GM12873 (cell line): ENCODE data around the gene KCNQ1.

Source experiments
- CTCF ChIP-seq: IDR thresholded peaks from 2 replicates; pipeline ENCODE4 v1.5.1; 2012; ENCODE audit warnings: low read depth, mild to moderate bottlenecking, moderate library complexity, low read length, control low read depth; ENCODE audit not compliant: insufficient read depth; ENCODE audit errors: missing control alignments

Gene KCNQ1

GRCh38 chr11:2696455-2696854, 251.6 kb downstream of the KCNQ1 start:
- TF ChIP-seq CTCF = no peak

GRCh38 chr11:2697866-2698265, 253.1 kb downstream of the KCNQ1 start:
- TF ChIP-seq CTCF = no peak

GRCh38 chr11:2698386-2699184, 253.8 kb downstream of the KCNQ1 start:
- no peak for TF ChIP-seq CTCF

GRCh38 chr11:2699185-2699530, 254.3 kb downstream of the KCNQ1 start:
- TF ChIP-seq CTCF = no peak

GRCh38 chr11:2699531-2700414, 255.0 kb downstream of the KCNQ1 start, which contains the start of gene KCNQ1OT1:
Gene KCNQ1OT1, minus strand, starts transcription at chr11:2699994.
- no peak for TF ChIP-seq CTCF

GRCh38 chr11:2700415-2701211, 255.8 kb downstream of the KCNQ1 start:
- no peak for TF ChIP-seq CTCF
